ENCODE results near the gene OARD1.

The OARD1 gene

GRCh38 chr6:41077536-41077935 lies 5.4 kb upstream of the OARD1 start:
- no peak for DNase-seq
- intact Hi-C loops (cut with DNase I): no loop called here

DNA sequence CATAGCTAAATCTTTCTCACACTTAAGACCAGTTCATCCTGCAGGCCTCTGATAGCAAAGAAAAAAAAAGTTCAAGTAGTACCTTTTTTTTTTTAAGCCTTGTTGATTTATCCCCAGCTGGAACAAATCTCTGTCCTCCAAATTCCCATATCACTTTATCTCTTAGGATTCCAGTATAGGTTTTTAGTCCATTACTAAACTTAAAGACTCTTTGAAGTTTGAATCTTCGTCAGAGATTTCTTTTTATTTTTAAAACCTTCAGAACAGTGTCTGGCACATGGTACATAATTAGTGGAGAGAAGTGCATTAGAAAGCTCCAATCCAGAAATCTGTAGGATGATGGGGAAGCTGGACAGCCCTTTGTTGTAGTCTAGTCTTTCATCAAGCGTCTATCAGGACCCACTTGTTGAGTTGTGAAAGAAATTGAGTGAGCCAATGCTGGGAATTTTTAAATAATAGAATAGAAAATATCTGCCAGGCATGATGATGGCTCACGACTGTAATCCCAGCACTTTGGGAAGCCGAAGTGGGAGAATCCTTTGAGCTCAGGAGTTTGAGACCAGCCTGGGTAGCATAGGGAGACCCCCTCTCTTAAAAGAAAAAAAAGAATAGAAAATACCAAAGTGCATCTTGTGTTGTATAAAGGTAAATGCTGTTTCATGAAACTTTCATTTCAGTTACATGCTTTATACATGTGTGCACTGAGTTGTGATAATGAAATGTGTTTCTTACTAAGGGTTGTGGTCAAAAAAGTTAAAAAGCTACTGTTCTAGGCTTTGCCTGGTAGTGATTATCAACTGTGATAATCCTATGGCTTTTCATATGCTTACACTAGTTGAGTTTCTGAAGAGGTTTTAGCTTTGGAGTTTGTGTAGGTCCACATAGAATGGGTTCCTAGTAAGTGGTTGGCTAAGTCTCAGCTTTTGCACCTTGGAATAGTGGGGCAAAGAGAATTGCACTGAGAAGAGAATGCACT lies 3.8 kb upstream of the OARD1 start:
- intact Hi-C loops (cut with DNase I): no loop called here
- DNase-seq: no peak

DNA sequence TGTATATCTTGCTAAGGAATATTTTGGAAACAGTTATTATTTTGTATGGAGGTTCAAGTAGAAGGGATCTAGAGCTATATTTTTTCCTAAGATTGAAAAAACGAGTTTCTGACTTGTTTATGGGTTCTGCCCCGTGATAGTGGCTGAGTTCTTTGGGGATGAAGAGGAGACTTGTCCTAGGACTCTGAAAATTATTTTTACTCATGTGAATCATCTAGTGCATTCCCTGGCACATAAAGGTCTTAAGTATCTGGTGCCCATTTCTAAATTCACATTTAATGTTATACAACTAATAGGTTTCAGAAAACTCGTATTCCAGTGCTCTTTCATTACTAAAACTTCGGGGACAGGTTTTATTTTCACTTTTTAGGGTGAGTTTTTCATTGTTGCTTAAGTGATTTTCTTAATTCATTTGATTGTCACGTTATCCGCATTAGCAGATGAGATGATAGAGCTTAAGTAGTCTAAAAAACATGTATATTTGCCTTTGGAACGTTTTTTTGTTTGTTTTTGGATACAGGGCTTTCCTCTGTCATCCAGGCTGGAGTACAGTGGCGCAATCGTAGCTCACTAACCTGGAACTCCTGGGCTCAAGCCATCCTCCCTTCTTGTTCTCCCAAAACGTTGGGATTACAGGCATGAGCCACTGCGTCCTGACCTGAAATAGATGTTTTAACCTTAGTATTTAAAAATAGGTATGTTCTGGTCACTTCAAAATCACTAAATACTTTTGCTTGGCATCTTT lies 2.7 kb upstream of the OARD1 start:
- intact Hi-C loops (cut with DNase I): no loop called here
- no peak for DNase-seq

GRCh38 chr6:41073968-41074691 lies 2.0 kb upstream of the OARD1 start:
- intact Hi-C loops (cut with DNase I): no loop called here
- DNase-seq: no peak

GRCh38 chr6:41073203-41073967 lies 1.2 kb upstream of the OARD1 start:
- intact Hi-C loops (cut with DNase I): no loop called here
- DNase-seq: peak; percentile 46 to 86 (median 76)

GRCh38 chr6:41072836-41073202 lies 663 bp upstream of the OARD1 start, which contains the start of gene NFYA:
TSS of gene NFYA (plus strand) at chr6:41072974. CDS start at chr6:41079090, 6,116 bp downstream.
- DNase-seq: peak in 5 of 42 donors; percentile 97 to 99 (median 99)

DNA sequence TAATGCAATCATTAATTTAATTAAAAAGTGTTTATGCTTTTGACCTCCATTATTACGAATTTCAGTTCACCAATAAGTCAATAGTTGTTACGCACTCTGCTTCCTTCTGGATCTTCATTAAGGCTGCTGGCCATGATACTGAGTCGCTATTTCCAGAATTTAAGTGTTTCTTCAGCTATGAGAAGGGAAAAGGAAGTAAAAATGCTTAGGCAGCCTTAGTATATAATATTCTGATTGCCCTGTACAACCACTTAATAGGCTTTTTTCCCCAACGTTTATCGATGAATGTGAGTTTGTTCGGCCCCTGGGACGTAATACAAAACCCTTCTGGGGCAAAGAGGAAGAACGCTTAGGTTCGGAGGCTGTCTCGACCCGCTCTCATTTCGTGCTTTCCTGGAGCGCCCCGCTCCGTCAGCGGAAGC lies 644 bp downstream of the OARD1 start:
- peak in 28 of 42 donors; percentile 68 to 93 (median 83) for DNase-seq
- intact Hi-C loops (cut with DNase I): no loop called here

More at GRCh38 chr6:41072836-41073202, 663 bp upstream of the OARD1 start, which contains the start of gene NFYA:
- intact Hi-C loops (cut with DNase I): no loop called here

DNA sequence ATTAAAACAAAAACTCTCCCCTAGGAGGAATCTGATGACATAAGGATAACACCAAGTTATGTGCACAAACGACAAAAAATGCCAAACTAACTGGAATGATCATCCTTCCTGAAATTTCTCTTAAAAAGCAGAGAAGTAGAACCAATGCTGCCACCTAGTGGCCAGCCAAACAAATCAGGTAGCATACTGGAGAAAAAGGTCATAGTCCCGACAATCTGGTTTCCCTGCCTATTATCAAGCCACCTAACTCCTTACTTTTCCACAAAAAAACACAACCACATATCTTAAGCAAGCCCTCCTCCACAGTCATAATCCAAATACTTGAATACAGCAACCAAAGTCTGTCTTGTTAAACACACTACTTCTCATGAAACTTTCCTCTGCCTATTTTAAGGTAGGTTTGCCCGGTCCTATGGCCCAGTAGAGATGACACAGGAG lies 5.3 kb downstream of the OARD1 start:
- DNase-seq: peak; percentile 38 to 89 (median 78)
- intact Hi-C loops (cut with DNase I): no loop called here

- intact Hi-C loops (cut with DNase I): no loop called here
- no peak for DNase-seq
These were observed 6.6 kb downstream of the OARD1 start for GRCh38 chr6:41065550-41066026.

GRCh38 chr6:41064841-41065240 lies 7.3 kb downstream of the OARD1 start:
- intact Hi-C loops (cut with DNase I): no loop called here
- DNase-seq: no peak

DNA sequence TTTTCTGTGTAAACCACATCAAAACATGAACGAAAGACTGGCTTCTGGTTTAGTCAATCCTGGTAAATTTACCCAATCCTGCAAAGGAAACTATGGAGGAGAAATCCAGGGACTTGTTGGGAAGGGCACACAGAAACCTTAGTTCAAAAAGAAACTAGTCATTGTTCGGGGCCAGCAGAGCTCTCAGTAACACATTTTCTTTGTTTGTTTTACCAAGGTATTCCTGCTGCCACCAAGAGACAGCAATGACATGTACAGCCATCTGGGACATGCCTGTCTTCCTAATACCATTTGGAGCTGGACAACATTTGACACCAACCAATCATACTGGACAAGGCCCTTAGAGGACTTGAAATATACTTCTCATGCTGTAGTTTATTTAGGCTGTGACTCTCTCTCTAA lies 8.3 kb downstream of the OARD1 start:
- no peak for DNase-seq
- intact Hi-C loops (cut with DNase I): no loop called here

- DNase-seq: no peak
- intact Hi-C loops (cut with DNase I): no loop called here
These were observed 10.1 kb downstream of the OARD1 start for GRCh38 chr6:41062056-41062455.

GRCh38 chr6:41061196-41061726 lies 10.9 kb downstream of the OARD1 start:
- no peak for DNase-seq
- intact Hi-C loops (cut with DNase I): no loop called here

GRCh38 chr6:41059556-41059955 lies 12.6 kb downstream of the OARD1 start:
- DNase-seq: no peak
- intact Hi-C loops (cut with DNase I): no loop called here

DNA sequence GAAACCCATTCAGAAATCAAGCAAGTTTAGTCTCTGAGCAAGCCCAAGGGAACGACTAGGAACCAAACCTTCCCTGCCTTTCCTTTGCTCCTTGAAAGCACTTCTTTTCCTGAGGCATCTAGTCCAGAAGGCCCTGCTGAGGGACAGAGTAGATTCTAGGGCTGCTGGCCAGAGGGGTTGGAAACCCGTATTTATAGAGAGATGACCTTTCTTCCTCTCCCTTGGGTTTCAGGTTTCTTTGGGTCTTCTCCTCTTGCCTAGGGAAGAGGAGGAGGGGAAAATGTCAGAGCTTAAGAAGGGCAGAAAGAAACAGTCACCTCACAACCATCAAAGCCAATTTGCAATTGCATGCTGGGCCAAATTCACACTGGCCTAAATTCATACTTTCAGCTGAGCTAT lies 13.4 kb downstream of the OARD1 start:
- intact Hi-C loops (cut with DNase I): no loop called here
- DNase-seq: no peak

GRCh38 chr6:41056768-41057490 lies 15.2 kb downstream of the OARD1 start:
- DNase-seq: no peak
- intact Hi-C loops (cut with DNase I): no loop called here

- intact Hi-C loops (cut with DNase I): no loop called here
These were observed 17.0 kb downstream of the OARD1 start for GRCh38 chr6:41055149-41055548.

GRCh38 chr6:41054511-41054910 lies 17.6 kb downstream of the OARD1 start:
- no peak for DNase-seq
- intact Hi-C loops (cut with DNase I): no loop called here

More at GRCh38 chr6:41055149-41055548, 17.0 kb downstream of the OARD1 start:
- no peak for DNase-seq
